Nephron progenitor cell (in vitro differentiated cells): ENCODE data around the gene RPS8.

ENCODE experiments used
- DNase-seq: peaks from one replicate; pipeline ENCODE4 v3.0.0; 2021
- H3K27ac Mint-ChIP-seq: 2 replicates; pipeline ENCODE4 v1.8.0; 2021; ENCODE audit warnings: mild to moderate bottlenecking, moderate library complexity, mixed read lengths
- H3K27me3 Mint-ChIP-seq: 2 replicates; pipeline ENCODE4 v1.8.0; 2021; ENCODE audit warnings: mild to moderate bottlenecking, low read depth, mixed read lengths; ENCODE audit not compliant: poor library complexity
- H3K36me3 Mint-ChIP-seq: 2 replicates; pipeline ENCODE4 v1.8.0; 2021; ENCODE audit warnings: low read depth, mixed read lengths
- H3K4me1 Mint-ChIP-seq: 2 replicates; pipeline ENCODE4 v1.8.0; 2021; ENCODE audit warnings: mixed read lengths
- H3K4me3 Mint-ChIP-seq: 2 replicates; pipeline ENCODE4 v1.8.0; 2021; ENCODE audit warnings: mild to moderate bottlenecking, moderate library complexity, mixed read lengths
- H3K9me3 Mint-ChIP-seq: 2 replicates; pipeline ENCODE4 v1.8.0; 2021; ENCODE audit warnings: mild to moderate bottlenecking, moderate library complexity, mixed read lengths
- CTCF ChIP-seq: fragments of 200-600 bp; sonication (generic); IDR thresholded peaks from 2 replicates; pipeline ENCODE4 v1.5.0; 2021; ENCODE audit warnings: antibody characterized with exemption

The RPS8 gene

DNA sequence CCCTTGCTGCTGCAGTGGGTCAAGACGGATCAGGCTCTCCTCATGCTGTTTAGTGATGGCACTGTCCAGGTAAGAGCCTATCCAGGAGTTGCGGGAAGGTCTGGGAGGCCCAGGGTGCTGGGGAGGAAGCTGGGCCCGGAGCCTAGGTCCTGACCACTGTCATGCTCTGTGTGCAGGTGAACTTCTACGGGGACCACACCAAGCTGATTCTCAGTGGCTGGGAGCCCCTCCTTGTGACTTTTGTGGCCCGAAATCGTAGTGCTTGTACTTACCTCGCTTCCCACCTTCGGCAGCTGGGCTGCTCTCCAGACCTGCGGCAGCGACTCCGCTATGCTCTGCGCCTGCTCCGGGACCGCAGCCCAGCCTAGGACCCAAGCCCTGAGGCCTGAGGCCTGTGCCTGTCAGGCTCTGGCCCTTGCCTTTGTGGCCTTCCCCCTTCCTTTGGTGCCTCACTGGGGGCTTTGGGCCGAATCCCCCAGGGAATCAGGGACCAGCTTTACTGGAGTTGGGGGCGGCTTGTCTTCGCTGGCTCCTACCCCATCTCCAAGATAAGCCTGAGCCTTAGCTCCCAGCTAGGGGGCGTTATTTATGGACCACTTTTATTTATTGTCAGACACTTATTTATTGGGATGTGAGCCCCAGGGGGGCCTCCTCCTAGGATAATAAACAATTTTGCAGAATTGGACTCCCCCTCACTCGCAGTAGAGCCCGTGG is 30.1 kb downstream of the RPS8 start:
- H3K36me3 Mint-ChIP-seq, result peaks cover 16% of the 10 kb centered on the region
- peak overlapping the region; percentile 77 for H3K27ac Mint-ChIP-seq
- H3K4me1 Mint-ChIP-seq, result peaks cover 68% of the 10 kb centered on the region
- no peaks in the 10 kb centered on the region for H3K9me3 Mint-ChIP-seq
- no peaks in the 10 kb centered on the region for H3K27me3 Mint-ChIP-seq
- no peak for DNase-seq
- no peak for TF ChIP-seq CTCF
- H3K4me3 Mint-ChIP-seq, result no peak overlapping the region

DNA sequence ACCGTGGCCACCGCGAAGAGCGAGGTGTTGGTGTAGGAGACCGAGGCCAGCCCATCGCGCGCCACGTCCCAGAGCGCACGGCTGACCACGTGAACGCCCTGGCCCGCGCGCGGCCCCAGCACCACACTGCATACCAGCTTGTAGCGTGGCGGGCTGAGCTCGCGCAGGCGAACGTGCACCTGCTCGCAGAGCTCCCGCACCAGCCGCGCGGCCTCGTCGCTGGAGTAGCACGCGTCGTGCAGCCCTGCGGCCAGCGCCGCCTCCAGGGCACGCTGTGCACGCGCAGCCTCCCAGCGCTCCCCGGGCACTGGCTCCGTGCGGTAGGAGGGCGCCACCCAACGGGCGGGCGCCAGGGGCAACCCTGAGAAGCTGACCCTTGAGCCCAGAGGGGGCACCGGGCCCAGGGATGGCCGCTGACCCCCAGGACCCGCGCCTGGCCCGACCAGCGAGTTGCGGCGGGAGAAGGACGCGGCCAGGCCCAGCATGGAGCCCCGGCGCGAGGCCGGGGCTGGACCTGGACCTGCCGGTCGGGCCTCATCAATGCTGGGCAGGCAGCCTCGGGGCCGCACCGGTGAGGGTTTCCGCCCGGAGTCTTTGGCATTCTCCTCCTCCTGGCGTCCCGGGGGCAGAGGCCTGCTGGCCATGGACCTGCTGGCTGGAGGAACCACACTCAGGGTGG is 30.8 kb downstream of the RPS8 start:
- peaks cover 16% of the 10 kb centered on the region for H3K36me3 Mint-ChIP-seq
- TF ChIP-seq CTCF, result no peak
- H3K4me3 Mint-ChIP-seq, result no peak overlapping the region
- no peak for DNase-seq
- H3K9me3 Mint-ChIP-seq, result no peaks in the 10 kb centered on the region
- H3K27me3 Mint-ChIP-seq, result no peaks in the 10 kb centered on the region
- no peak overlapping the region for H3K27ac Mint-ChIP-seq
- H3K4me1 Mint-ChIP-seq, result peaks cover 70% of the 10 kb centered on the region

DNA sequence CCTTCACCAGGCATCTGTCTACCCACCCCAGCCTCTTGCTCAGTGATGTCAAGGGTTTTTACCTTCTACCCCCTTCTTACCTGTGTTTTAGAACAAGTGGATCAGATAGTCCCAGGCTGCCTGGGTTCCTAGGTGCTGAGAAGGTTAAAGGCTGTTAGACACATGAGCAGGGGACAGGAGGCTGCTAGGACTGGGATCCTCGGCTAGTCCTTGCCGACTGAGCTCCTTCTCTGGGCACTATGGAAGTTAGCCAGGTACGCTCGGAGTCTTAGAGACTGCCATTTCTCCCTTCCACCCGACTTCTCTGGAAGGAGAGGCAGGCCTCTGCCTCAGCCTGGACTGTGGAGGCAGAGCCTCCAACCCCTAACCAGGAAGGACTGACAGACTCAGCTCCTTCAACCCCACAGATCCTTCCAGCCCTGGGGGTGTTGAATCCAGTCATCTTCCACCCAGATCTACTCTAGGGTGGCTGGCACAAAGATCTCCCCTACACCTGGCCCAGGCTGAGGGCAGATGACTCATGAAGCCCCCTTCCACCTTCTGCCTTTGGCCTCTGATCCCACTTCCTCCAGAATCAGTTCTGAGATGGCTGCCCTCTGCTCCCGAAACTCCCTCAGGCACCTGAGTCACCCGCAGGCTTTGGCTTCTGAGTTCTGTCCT is 31.5 kb downstream of the RPS8 start, which contains the start of gene DYNLT4:
TSS of gene DYNLT4 (minus strand) at position 648 of the 660 bp plus-strand sequence. CDS start 683 bp downstream, outside the sequence.
- no peak for DNase-seq
- no peak for TF ChIP-seq CTCF
- Mint-ChIP-seq H3K4me1 (peaks cover 73% of the 10 kb centered on the region), H3K27ac (peak within 1 kb of the TSS; percentile 100), H3K9me3 (no peaks in the 10 kb centered on the region), H3K27me3 (no peaks in the 10 kb centered on the region), H3K4me3 (peak within 1 kb of the TSS; percentile 74), H3K36me3 (peaks cover 16% of the 10 kb centered on the region)

DNA sequence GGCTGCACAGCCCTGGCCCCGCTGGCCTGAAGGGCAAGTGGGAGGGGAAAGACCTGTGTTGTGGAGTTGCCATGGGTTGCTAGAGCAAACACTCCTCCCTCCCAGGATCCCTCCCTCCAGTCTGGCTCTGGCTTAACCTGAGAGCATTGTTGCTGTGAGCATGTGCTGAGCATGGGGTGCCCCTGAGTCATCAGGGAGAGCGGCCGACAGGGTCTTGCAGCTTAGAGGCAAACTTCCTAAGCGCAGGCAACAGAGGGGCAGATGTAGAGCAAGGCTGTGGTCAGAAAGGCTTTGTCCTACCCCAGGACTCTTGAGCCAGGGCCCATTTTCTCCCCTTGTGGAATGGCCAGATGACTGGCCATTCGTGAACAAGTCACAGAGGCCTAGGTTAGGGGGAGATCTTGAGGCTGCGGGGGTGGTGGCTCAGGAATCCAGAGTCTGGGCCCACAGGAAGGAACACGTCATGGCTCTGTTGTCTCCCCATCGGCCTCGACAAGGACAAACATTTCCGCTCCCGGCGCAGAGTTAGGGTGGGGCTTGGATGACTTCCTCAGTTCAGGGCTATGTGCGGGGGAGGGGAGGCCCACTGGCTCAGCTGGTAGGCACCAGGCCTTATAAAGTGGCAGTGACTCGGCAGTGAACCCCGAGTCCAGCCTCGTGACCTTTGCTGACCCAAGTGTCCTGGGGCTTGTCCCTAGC is 32.2 kb downstream of the RPS8 start:
- Mint-ChIP-seq H3K27me3 (no peaks in the 10 kb centered on the region), H3K36me3 (peaks cover 16% of the 10 kb centered on the region)

More for the DNA sequence above, 32.2 kb downstream of the RPS8 start:
- Mint-ChIP-seq H3K4me1 (peaks cover 73% of the 10 kb centered on the region), H3K9me3 (no peaks in the 10 kb centered on the region), H3K27ac (peak overlapping the region; percentile 100), H3K4me3 (peak overlapping the region; percentile 47)
- TF ChIP-seq CTCF, result no peak
- DNase-seq, result peak; percentile 69
